GM12878 (cell line): ENCODE results near the gene WDR91. TPM values are rescaled to one million over a fixed set of nuclear protein-coding genes. Genes with fewer than 3 reads are reported as not detected.
A peak's percentile ranks its signal among the peaks of the same experiment; 100 is the strongest.

Experiments used
- BHLHE40 ChIP-seq, 2 experiments: fragments of 450-650 bp in 1 of 2; IDR thresholded peaks; 2 replicates each; pipeline ENCODE4 v1.6.1; 2011 to 2017; ENCODE audit warnings: low read depth in 2 of 2, borderline replicate concordance in 1 of 2, improper control_type of control experiment in 1 of 2, low read length in 1 of 2, mild to moderate bottlenecking in 1 of 2
- EP300 ChIP-seq, 2 experiments: fragments of 150-350 bp in 1 of 2; IDR thresholded peaks; 2 replicates each; pipeline ENCODE4 v1.6.1; 2011 to 2012; ENCODE audit warnings: low read depth in 2 of 2, low read length in 2 of 2, borderline replicate concordance in 1 of 2, improper control_type of control experiment in 1 of 2, inconsistent platforms in 1 of 2; ENCODE audit not compliant: control insufficient read depth in 1 of 2
- IKZF1 ChIP-seq: fragments of 450-650 bp; conservative IDR thresholded peaks from 2 replicates; pipeline ENCODE4 v1.6.1; 2017; ENCODE audit warnings: antibody characterized with exemption, mild to moderate bottlenecking
- IKZF2 ChIP-seq, 2 experiments: fragments of 450-650 bp; IDR thresholded peaks; 2 replicates each; pipeline ENCODE4 v1.6.1; 2017; ENCODE audit warnings: mild to moderate bottlenecking in 2 of 2, moderate library complexity in 2 of 2
- PML ChIP-seq: IDR thresholded peaks from 2 replicates; pipeline ENCODE4 v1.6.1; 2012; ENCODE audit warnings: low read length, inconsistent platforms
- POLR2AphosphoS2 ChIP-seq: IDR thresholded peaks from 2 replicates; pipeline ENCODE4 v1.6.1; 2011; ENCODE audit warnings: low read depth, mild to moderate bottlenecking, low read length, improper control_type of control experiment, moderate library complexity
- POLR2AphosphoS5 ChIP-seq: IDR thresholded peaks from 2 replicates; pipeline ENCODE4 v1.6.1; 2011; ENCODE audit warnings: mild to moderate bottlenecking, low read length, inconsistent platforms
- POU2F2 ChIP-seq: IDR thresholded peaks from 3 replicates; pipeline ENCODE4 v1.6.1; 2011; ENCODE audit warnings: low read depth, mild to moderate bottlenecking, low read length, borderline replicate concordance
- RAD21 ChIP-seq: IDR thresholded peaks from 2 replicates; pipeline ENCODE4 v1.6.1; 2011; ENCODE audit warnings: mild to moderate bottlenecking, low read depth, low read length, moderate library complexity; ENCODE audit not compliant: insufficient read depth
- RELA ChIP-seq: fragments of 450-650 bp; IDR thresholded peaks from 2 replicates; pipeline ENCODE4 v1.8.0; 2014; ENCODE audit warnings: borderline replicate concordance; ENCODE audit not compliant: partially characterized antibody
- TAF1 ChIP-seq: IDR thresholded peaks from 2 replicates; pipeline ENCODE4 v1.6.1; 2011; ENCODE audit warnings: mild to moderate bottlenecking, low read depth, low read length, borderline replicate concordance
- ZNF274 ChIP-seq: IDR thresholded peaks from one replicate; pipeline ENCODE4 v1.8.0; 2011; ENCODE audit not compliant: insufficient read length, insufficient read depth
- polyA plus RNA-seq, 11 experiments: library from polyadenylated mRNA; depleted of rRNA in 4 of 11; unstranded in 6 of 11; stranded (reverse) in 5 of 11; fragments of >200 nt; fragmentation: Nextera tagmentation in 4 of 11; fragmentation: Illumina TruSeq in 1 of 11; extraction: Ambion mirVana in 4 of 11; extraction: Trizol in 1 of 11; gene quantifications; 1 replicate in 1 of 11; 2 replicates in 10 of 11; pipeline versions ENCODE4 v1.2.1 to v1.2.3, GENCODE V29; 2011 to 2016; ENCODE audit warnings: inconsistent platforms in 2 of 11, missing spikeins in 2 of 11, low read depth in 1 of 11
- total RNA-seq, 4 experiments: library from RNA; depleted of rRNA in 3 of 4; stranded (reverse); fragments of >200 nt in 3 of 4; fragmentation: Illumina TruSeq in 1 of 4; extraction: Trizol in 1 of 4; gene quantifications; 2 replicates each; pipeline versions ENCODE4 v1.2.1 to v1.2.3, GENCODE V29; 2013 to 2021
- TF ChIP-seq, protein P1 (sequence below): fragments of 450-650 bp; formaldehyde crosslinking; IDR thresholded peaks from 2 replicates; pipeline ENCODE4 v1.4.0; 2022; ENCODE audit warnings: mild to moderate bottlenecking, moderate library complexity
- TF ChIP-seq, protein P2 (sequence below): fragments of 450-650 bp; IDR thresholded peaks from 2 replicates; pipeline ENCODE4 v1.6.1; 2018; ENCODE audit warnings: borderline replicate concordance, mild to moderate bottlenecking; ENCODE audit not compliant: partially characterized antibody
- TF ChIP-seq, protein P3 (sequence below): fragments of 450-650 bp; IDR thresholded peaks from 2 replicates; pipeline ENCODE4 v1.6.1; 2017; ENCODE audit warnings: mild to moderate bottlenecking, low read depth, inconsistent platforms; ENCODE audit not compliant: poor library complexity, severe bottlenecking
- TF ChIP-seq, protein P4 (sequence below): fragments of 450-650 bp; IDR thresholded peaks from 2 replicates; pipeline ENCODE4 v1.6.1; 2017; ENCODE audit warnings: mild to moderate bottlenecking
- TF ChIP-seq, protein P5 (sequence below): IDR thresholded peaks from 2 replicates; pipeline ENCODE4 v1.6.1; 2012; ENCODE audit warnings: low read depth, low read length, improper control_type of control experiment

The WDR91 gene
- total and polyA plus RNA-seq, 10 of the 15 experiments (the other 5 are each of a cell fraction or from before 2014, with no cell fraction given), result 7.6 to 83.3 (median 16.5) TPM

DNA sequence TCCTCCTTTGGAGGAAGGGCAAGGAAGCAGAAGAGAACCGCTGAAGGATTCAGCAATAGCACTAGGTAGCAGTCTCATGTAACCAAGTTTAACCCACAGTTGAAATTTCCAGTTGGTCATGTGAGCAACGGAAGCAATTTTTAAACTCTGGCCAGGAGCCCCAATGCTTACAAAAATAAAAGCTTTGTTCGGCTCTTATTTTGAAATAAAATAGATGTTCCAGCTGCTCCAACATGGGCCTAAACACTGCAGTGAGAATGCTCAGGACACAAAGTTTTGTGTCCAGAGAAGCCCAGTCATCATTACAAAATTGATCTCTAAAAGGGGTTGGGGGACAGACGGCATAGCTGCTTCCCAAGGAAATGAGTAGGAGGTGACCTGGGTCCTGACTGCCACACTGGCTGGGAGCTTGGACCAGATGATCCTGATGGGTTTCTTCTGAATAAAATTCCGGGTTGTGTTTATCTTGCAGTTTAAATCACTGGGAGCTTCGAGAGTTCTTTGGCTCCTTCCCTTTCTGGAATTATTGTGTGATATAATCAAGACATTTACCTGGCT lies 63.9 kb downstream of the WDR91 start (continued):
- TF ChIP-seq, protein P1, sequence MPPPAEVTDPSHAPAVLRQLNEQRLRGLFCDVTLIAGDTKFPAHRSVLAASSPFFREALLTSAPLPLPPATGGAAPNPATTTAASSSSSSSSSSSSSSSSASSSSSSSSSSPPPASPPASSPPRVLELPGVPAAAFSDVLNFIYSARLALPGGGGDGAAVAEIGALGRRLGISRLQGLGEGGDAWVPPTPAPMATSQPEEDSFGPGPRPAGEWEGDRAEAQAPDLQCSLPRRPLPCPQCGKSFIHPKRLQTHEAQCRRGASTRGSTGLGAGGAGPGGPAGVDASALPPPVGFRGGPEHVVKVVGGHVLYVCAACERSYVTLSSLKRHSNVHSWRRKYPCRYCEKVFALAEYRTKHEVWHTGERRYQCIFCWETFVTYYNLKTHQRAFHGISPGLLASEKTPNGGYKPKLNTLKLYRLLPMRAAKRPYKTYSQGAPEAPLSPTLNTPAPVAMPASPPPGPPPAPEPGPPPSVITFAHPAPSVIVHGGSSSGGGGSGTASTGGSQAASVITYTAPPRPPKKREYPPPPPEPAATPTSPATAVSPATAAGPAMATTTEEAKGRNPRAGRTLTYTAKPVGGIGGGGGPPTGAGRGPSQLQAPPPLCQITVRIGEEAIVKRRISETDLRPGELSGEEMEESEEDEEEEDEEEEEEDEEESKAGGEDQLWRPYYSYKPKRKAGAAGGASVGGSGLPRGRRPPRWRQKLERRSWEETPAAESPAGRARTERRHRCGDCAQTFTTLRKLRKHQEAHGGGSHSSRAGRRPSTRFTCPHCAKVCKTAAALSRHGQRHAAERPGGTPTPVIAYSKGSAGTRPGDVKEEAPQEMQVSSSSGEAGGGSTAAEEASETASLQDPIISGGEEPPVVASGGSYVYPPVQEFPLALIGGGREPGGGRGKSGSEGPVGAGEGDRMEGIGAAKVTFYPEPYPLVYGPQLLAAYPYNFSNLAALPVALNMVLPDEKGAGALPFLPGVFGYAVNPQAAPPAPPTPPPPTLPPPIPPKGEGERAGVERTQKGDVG (CRISPR knock-in tag), result no peak
- TF ChIP-seq PML, result no peak
- no peak for TF ChIP-seq TAF1
- TF ChIP-seq BHLHE40 (IDR thresholded peaks at IDR 0.05; ENCODE audit: borderline replicate concordance in 1 of 2, low read depth in 2 of 2, low read length in 1 of 2), result peak; percentile 71 to 73; a peak in 3 of 4 replicates
- TF ChIP-seq POLR2AphosphoS2, result no peak
- no peak for TF ChIP-seq IKZF1
- no peak for TF ChIP-seq POLR2AphosphoS5
- peak in 1 of 2 experiments; percentile 8; a peak in 2 of 4 replicates for TF ChIP-seq IKZF2 (IDR thresholded peaks at IDR 0.05)
- TF ChIP-seq, protein P2, sequence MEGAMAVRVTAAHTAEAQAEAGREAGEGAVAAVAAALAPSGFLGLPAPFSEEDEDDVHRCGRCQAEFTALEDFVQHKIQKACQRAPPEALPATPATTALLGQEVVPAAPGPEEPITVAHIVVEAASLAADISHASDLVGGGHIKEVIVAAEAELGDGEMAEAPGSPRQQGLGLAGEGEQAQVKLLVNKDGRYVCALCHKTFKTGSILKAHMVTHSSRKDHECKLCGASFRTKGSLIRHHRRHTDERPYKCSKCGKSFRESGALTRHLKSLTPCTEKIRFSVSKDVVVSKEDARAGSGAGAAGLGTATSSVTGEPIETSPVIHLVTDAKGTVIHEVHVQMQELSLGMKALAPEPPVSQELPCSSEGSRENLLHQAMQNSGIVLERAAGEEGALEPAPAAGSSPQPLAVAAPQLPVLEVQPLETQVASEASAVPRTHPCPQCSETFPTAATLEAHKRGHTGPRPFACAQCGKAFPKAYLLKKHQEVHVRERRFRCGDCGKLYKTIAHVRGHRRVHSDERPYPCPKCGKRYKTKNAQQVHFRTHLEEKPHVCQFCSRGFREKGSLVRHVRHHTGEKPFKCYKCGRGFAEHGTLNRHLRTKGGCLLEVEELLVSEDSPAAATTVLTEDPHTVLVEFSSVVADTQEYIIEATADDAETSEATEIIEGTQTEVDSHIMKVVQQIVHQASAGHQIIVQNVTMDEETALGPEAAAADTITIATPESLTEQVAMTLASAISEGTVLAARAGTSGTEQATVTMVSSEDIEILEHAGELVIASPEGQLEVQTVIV, result no peak
- TF ChIP-seq ZNF274, result no peak
- TF ChIP-seq, protein P3, sequence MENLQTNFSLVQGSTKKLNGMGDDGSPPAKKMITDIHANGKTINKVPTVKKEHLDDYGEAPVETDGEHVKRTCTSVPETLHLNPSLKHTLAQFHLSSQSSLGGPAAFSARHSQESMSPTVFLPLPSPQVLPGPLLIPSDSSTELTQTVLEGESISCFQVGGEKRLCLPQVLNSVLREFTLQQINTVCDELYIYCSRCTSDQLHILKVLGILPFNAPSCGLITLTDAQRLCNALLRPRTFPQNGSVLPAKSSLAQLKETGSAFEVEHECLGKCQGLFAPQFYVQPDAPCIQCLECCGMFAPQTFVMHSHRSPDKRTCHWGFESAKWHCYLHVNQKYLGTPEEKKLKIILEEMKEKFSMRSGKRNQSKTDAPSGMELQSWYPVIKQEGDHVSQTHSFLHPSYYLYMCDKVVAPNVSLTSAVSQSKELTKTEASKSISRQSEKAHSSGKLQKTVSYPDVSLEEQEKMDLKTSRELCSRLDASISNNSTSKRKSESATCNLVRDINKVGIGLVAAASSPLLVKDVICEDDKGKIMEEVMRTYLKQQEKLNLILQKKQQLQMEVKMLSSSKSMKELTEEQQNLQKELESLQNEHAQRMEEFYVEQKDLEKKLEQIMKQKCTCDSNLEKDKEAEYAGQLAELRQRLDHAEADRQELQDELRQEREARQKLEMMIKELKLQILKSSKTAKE, result peak; percentile 2
- no peak for TF ChIP-seq POU2F2
- TF ChIP-seq, protein P4, sequence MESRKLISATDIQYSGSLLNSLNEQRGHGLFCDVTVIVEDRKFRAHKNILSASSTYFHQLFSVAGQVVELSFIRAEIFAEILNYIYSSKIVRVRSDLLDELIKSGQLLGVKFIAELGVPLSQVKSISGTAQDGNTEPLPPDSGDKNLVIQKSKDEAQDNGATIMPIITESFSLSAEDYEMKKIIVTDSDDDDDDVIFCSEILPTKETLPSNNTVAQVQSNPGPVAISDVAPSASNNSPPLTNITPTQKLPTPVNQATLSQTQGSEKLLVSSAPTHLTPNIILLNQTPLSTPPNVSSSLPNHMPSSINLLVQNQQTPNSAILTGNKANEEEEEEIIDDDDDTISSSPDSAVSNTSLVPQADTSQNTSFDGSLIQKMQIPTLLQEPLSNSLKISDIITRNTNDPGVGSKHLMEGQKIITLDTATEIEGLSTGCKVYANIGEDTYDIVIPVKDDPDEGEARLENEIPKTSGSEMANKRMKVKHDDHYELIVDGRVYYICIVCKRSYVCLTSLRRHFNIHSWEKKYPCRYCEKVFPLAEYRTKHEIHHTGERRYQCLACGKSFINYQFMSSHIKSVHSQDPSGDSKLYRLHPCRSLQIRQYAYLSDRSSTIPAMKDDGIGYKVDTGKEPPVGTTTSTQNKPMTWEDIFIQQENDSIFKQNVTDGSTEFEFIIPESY, result no peak
- TF ChIP-seq RELA, result no peak
- TF ChIP-seq EP300 (IDR thresholded peaks at IDR 0.05; ENCODE audit: borderline replicate concordance in 1 of 2, control insufficient read depth in 1 of 2, low read depth in 2 of 2, low read length in 2 of 2), result no peak
- no peak for TF ChIP-seq RAD21
- TF ChIP-seq, protein P5, sequence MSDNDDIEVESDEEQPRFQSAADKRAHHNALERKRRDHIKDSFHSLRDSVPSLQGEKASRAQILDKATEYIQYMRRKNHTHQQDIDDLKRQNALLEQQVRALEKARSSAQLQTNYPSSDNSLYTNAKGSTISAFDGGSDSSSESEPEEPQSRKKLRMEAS, result no peak
